Fibroblast of villous mesenchyme (primary cell): ENCODE results near the gene PIGA. TPM values are rescaled to one million over a fixed set of nuclear protein-coding genes. Genes with fewer than 3 reads are reported as not detected.

ENCODE experiments used
- DNase-seq: peaks from one replicate; pipeline ENCODE4 v3.0.0-alpha.2; 2010; ENCODE audit warnings: low read depth
- H3K4me3 ChIP-seq: 2 replicates; pipeline ENCODE4 v1.5.1; 2011; ENCODE audit warnings: low read depth, mild to moderate bottlenecking, low read length
- CTCF ChIP-seq: IDR thresholded peaks from 2 replicates; pipeline ENCODE4 v1.5.1; 2012; ENCODE audit warnings: low read depth, mild to moderate bottlenecking, low read length; ENCODE audit not compliant: insufficient read depth
- total RNA-seq: library from RNA; depleted of rRNA; stranded (reverse); fragments of >200 nt; gene quantifications from 2 replicates; pipeline ENCODE4 v1.2.3, GENCODE V29; 2012

PIGA gene
- total RNA-seq, 1 donor: 9.9 TPM

GRCh38 chrX:15322072-15322471 lies 13.3 kb downstream of the PIGA start:
- TF ChIP-seq CTCF: no peak
- DNase-seq: no peak
- H3K4me3 ChIP-seq: no peak overlapping the region

GRCh38 chrX:15321447-15321846 lies 13.9 kb downstream of the PIGA start:
- DNase-seq: no peak
- no peak overlapping the region for H3K4me3 ChIP-seq
- TF ChIP-seq CTCF: no peak

- TF ChIP-seq CTCF: no peak
- no peak overlapping the region for H3K4me3 ChIP-seq
- DNase-seq: no peak
These were observed 15.0 kb downstream of the PIGA start for GRCh38 chrX:15320297-15320696.

- DNase-seq: no peak
- TF ChIP-seq CTCF: no peak
- H3K4me3 ChIP-seq: no peak overlapping the region
These were observed 16.2 kb downstream of the PIGA start for GRCh38 chrX:15319075-15319474.

- no peak for TF ChIP-seq CTCF
- no peak within 1 kb of the TSS for H3K4me3 ChIP-seq
- no peak for DNase-seq
These were observed 19.8 kb downstream of the PIGA start, which contains the start of gene ASB11 for GRCh38 chrX:15315509-15315908. TSS of gene ASB11 (minus strand) at chrX:15315640. CDS start at chrX:15315605, 35 bp downstream.

GRCh38 chrX:15314472-15314871 lies 20.9 kb downstream of the PIGA start:
- no peak for TF ChIP-seq CTCF
- no peak for DNase-seq

GRCh38 chrX:15311119-15311518 lies 24.2 kb downstream of the PIGA start:
- no peak overlapping the region for H3K4me3 ChIP-seq
- TF ChIP-seq CTCF: no peak
- no peak for DNase-seq

More at GRCh38 chrX:15314472-15314871, 20.9 kb downstream of the PIGA start:
- H3K4me3 ChIP-seq: no peak overlapping the region
